Measurements from ENCODE around the gene DNER. TPM values are rescaled to one million over a fixed set of nuclear protein-coding genes. Genes with fewer than 3 reads are reported as not detected.

The DNER gene
- polyA plus RNA-seq, 3 donors: 0.12 to 0.20 (median 0.16) TPM

DNA sequence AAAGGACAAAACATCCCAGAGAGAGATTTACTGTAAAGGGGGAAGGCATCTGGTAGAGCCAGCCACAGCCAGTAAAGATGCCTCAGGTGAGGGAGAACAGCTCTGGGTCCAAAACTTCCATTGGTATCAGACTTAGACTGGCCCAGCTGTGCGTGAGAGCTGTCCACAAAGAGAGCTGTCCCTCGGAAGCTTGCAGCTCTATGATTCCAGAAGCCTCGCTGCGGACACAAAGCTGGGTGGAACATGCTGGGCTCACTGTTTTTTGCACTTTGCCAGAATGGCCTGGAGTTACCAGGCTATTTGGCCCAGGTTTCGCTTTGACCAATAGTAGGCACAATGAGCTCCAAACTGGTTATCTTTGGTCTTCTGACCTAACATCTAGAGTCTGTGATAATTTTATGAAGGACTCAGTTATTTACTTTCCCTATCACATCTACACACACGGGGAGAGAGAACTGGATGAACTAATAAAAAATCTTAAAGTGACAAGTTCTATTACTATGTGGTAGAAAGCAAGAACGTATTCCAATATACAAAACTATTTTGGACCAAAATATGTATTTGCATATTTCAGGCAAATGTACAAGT is 101.9 kb downstream of the DNER start:
- TF ChIP-seq, protein P1, sequence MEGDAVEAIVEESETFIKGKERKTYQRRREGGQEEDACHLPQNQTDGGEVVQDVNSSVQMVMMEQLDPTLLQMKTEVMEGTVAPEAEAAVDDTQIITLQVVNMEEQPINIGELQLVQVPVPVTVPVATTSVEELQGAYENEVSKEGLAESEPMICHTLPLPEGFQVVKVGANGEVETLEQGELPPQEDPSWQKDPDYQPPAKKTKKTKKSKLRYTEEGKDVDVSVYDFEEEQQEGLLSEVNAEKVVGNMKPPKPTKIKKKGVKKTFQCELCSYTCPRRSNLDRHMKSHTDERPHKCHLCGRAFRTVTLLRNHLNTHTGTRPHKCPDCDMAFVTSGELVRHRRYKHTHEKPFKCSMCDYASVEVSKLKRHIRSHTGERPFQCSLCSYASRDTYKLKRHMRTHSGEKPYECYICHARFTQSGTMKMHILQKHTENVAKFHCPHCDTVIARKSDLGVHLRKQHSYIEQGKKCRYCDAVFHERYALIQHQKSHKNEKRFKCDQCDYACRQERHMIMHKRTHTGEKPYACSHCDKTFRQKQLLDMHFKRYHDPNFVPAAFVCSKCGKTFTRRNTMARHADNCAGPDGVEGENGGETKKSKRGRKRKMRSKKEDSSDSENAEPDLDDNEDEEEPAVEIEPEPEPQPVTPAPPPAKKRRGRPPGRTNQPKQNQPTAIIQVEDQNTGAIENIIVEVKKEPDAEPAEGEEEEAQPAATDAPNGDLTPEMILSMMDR (IDR thresholded peaks at IDR 0.05): no peak
- Mint-ChIP-seq H3K27ac (no peak overlapping the region), H3K27me3 (ENCODE audit: low read depth in 3 of 3) (peaks cover 0 to 3% (median 0%) of the 10 kb centered on the region in 3 donors), H3K36me3 (no peaks in the 10 kb centered on the region), H3K4me1 (no peaks in the 10 kb centered on the region), H3K4me3 (no peak overlapping the region), H3K9me3 (peaks cover 0 to 5% (median 0%) of the 10 kb centered on the region in 7 donors)
- Histone ChIP-seq H3K79me2 (ENCODE audit: insufficient read depth, low read length) (no peaks in the 10 kb centered on the region), H3K27ac (ENCODE audit: low read depth in 1 of 2, low read length in 2 of 2) (no peak overlapping the region), H3K4me2 (replicated peaks; ENCODE audit: extremely low read depth, low read length, poor library complexity, severe bottlenecking) (no peak overlapping the region), H4K20me1 (ENCODE audit: insufficient read depth, low read length) (no peaks in the 10 kb centered on the region), H3K9me3 (replicated peaks in 1 of 2; ENCODE audit: control insufficient read depth in 1 of 2, insufficient read depth in 1 of 2, low read length in 2 of 2) (no peaks in the 10 kb centered on the region), H3K36me3 (replicated peaks in 1 of 2; ENCODE audit: control insufficient read depth in 1 of 2, insufficient read depth in 2 of 2, low read length in 2 of 2) (no peaks in the 10 kb centered on the region), H2AFZ (ENCODE audit: insufficient read depth, low read depth, low read length, poor library complexity, severe bottlenecking) (no peak overlapping the region), H3K9ac (ENCODE audit: insufficient read depth, low read length, poor library complexity, severe bottlenecking) (no peak overlapping the region), H3K27me3 (ENCODE audit: control insufficient read depth in 2 of 2, insufficient read depth in 2 of 2, low read length in 2 of 2) (no peaks in the 10 kb centered on the region), H3K4me3 (replicated peaks in 1 of 3; ENCODE audit: low read depth in 2 of 3, low read length in 3 of 3) (no peak overlapping the region), H3K4me1 (ENCODE audit: control insufficient read depth in 1 of 2, insufficient read depth in 2 of 2, low read length in 2 of 2) (no peaks in the 10 kb centered on the region)
- intact Hi-C loops (cut with micrococcal nuclease): no loop called here
- DNase-seq: no peak
- WGBS (ENCODE audit: insufficient coverage): 97% methylated on average over 4 of the region's 7 CpGs

DNA sequence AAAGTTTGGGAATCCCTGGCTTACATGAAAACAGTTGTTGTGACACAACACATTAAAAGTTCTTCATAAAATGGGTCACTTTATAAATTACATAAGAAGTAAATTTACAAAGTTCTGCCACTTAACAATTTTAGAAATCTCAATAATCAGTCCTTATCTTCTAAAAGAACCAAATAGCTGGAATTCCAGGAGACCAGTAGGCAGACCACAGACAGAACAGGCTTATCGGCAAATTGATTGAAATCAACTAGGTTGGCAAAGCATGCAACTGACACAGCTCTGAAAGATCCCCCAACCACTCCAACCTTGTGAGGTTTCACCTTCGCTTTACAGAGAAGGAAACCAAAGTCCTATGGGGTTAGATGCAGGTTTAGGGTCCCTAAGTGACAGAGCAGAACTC is 103.0 kb downstream of the DNER start:
- H3K79me2 ChIP-seq (ENCODE audit: insufficient read depth, low read length): no peaks in the 10 kb centered on the region
- no peak overlapping the region for H3K9ac ChIP-seq (ENCODE audit: insufficient read depth, low read length, poor library complexity, severe bottlenecking)
- H3K27me3 Mint-ChIP-seq (ENCODE audit: low read depth in 3 of 3): peaks cover 0 to 3% (median 0%) of the 10 kb centered on the region in 3 donors
- H3K4me1 Mint-ChIP-seq: no peaks in the 10 kb centered on the region
- H3K9me3 Mint-ChIP-seq: peaks cover 0 to 5% (median 3%) of the 10 kb centered on the region in 7 donors
- no peak overlapping the region for H3K27ac ChIP-seq (ENCODE audit: low read depth in 1 of 2, low read length in 2 of 2)
- H3K4me1 ChIP-seq (ENCODE audit: control insufficient read depth in 1 of 2, insufficient read depth in 2 of 2, low read length in 2 of 2): no peaks in the 10 kb centered on the region
- H3K9me3 ChIP-seq (replicated peaks in 1 of 2; ENCODE audit: control insufficient read depth in 1 of 2, insufficient read depth in 1 of 2, low read length in 2 of 2): no peaks in the 10 kb centered on the region
- no peak overlapping the region for H3K4me3 ChIP-seq (replicated peaks in 1 of 3; ENCODE audit: low read depth in 2 of 3, low read length in 3 of 3)
- H3K36me3 Mint-ChIP-seq: no peaks in the 10 kb centered on the region
- no peak overlapping the region for H3K4me2 ChIP-seq (replicated peaks; ENCODE audit: extremely low read depth, low read length, poor library complexity, severe bottlenecking)
- DNase-seq: no peak
- no peak overlapping the region for H3K4me3 Mint-ChIP-seq
- no peak overlapping the region for H3K27ac Mint-ChIP-seq
- H4K20me1 ChIP-seq (ENCODE audit: insufficient read depth, low read length): no peaks in the 10 kb centered on the region
- H3K27me3 ChIP-seq (ENCODE audit: control insufficient read depth in 2 of 2, insufficient read depth in 2 of 2, low read length in 2 of 2): no peaks in the 10 kb centered on the region
- H3K36me3 ChIP-seq (replicated peaks in 1 of 2; ENCODE audit: control insufficient read depth in 1 of 2, insufficient read depth in 2 of 2, low read length in 2 of 2): no peaks in the 10 kb centered on the region
- H2AFZ ChIP-seq (ENCODE audit: insufficient read depth, low read depth, low read length, poor library complexity, severe bottlenecking): no peak overlapping the region
- TF ChIP-seq, protein P1 (IDR thresholded peaks at IDR 0.05): no peak
- intact Hi-C loops (cut with micrococcal nuclease): no loop called here
- no CpG with 5 or more reads among the region's 2 CpGs for WGBS (ENCODE audit: insufficient coverage)
